H9 (cell line): Measurements from ENCODE around the gene B4GALT1. TPM values are rescaled to one million over a fixed set of nuclear protein-coding genes. Genes with fewer than 3 reads are reported as not detected.

Source experiments
- DNase-seq: peaks from one replicate; pipeline ENCODE4 v3.0.0-alpha.2; 2017
- H2AFZ ChIP-seq: one replicate; pipeline ENCODE4 v1.6.1; 2013; ENCODE audit warnings: mild to moderate bottlenecking, low read length, control low read depth, moderate library complexity
- H2AK5ac ChIP-seq: 2 replicates; pipeline ENCODE4 v1.6.1; 2013; ENCODE audit warnings: low read length, control low read depth, mixed read lengths; ENCODE audit not compliant: insufficient read length
- H2BK120ac ChIP-seq: one replicate; pipeline ENCODE4 v1.6.1; 2013; ENCODE audit warnings: low read depth, mild to moderate bottlenecking, low read length, control low read depth, inconsistent platforms; ENCODE audit not compliant: poor library complexity, severe bottlenecking
- H2BK12ac ChIP-seq: 2 replicates; pipeline ENCODE4 v1.6.1; 2013; ENCODE audit warnings: low read length, control low read depth, mixed read lengths, low read depth; ENCODE audit not compliant: insufficient read length
- H2BK15ac ChIP-seq: 2 replicates; pipeline ENCODE4 v1.6.1; 2013; ENCODE audit warnings: low read depth, low read length, control low read depth
- H2BK20ac ChIP-seq: one replicate; pipeline ENCODE4 v1.6.1; 2013; ENCODE audit warnings: low read depth, mild to moderate bottlenecking, low read length, control low read depth, inconsistent platforms; ENCODE audit not compliant: poor library complexity, severe bottlenecking
- H2BK5ac ChIP-seq: 2 replicates; pipeline ENCODE4 v1.6.1; 2013; ENCODE audit warnings: low read length, control low read depth, mixed read lengths; ENCODE audit not compliant: insufficient read length
- H3K14ac ChIP-seq: 2 replicates; pipeline ENCODE4 v1.6.1; 2013; ENCODE audit warnings: low read length, control low read depth; ENCODE audit not compliant: insufficient read depth
- H3K18ac ChIP-seq: 2 replicates; pipeline ENCODE4 v1.6.1; 2013; ENCODE audit warnings: low read depth, mild to moderate bottlenecking, mixed read lengths, low read length, control low read depth; ENCODE audit not compliant: insufficient read length
- H3K23ac ChIP-seq: 2 replicates; pipeline ENCODE4 v1.6.1; 2013; ENCODE audit warnings: low read length, control low read depth, mixed read lengths, low read depth; ENCODE audit not compliant: insufficient read length
- H3K23me2 ChIP-seq: 2 replicates; pipeline ENCODE4 v1.6.1; 2013; ENCODE audit warnings: low read depth, mild to moderate bottlenecking, mixed read lengths, low read length, control low read depth; ENCODE audit not compliant: insufficient read length, poor library complexity, severe bottlenecking
- H3K27ac ChIP-seq: 2 replicates; pipeline ENCODE4 v1.5.1; 2013; ENCODE audit warnings: low read length, control low read depth, mixed read lengths, low read depth; ENCODE audit not compliant: insufficient read length
- H3K27me3 ChIP-seq: 2 replicates; pipeline ENCODE4 v1.6.1; 2013; ENCODE audit warnings: low read length, control low read depth, inconsistent platforms; ENCODE audit not compliant: insufficient read depth
- H3K4ac ChIP-seq: 2 replicates; pipeline ENCODE4 v1.6.1; 2013; ENCODE audit warnings: low read depth, mild to moderate bottlenecking, control low read depth, inconsistent platforms, low read length, moderate library complexity
- H3K4me1 ChIP-seq: 2 replicates; pipeline ENCODE4 v1.6.1; 2013; ENCODE audit warnings: low read length, control low read depth, inconsistent platforms; ENCODE audit not compliant: insufficient read depth
- H3K4me2 ChIP-seq: 2 replicates; pipeline ENCODE4 v1.6.1; 2013; ENCODE audit warnings: low read length, control low read depth, mixed read lengths; ENCODE audit not compliant: insufficient read length, insufficient read depth
- H3K56ac ChIP-seq: 2 replicates; pipeline ENCODE4 v1.6.1; 2013; ENCODE audit warnings: low read depth, mild to moderate bottlenecking, mixed read lengths, low read length, control low read depth; ENCODE audit not compliant: insufficient read length
- H3K79me1 ChIP-seq: 2 replicates; pipeline ENCODE4 v1.6.1; 2013; ENCODE audit warnings: low read depth, mild to moderate bottlenecking, moderate library complexity, low read length, control low read depth, inconsistent platforms; ENCODE audit not compliant: insufficient read depth, poor library complexity, severe bottlenecking
- H3K79me2 ChIP-seq: 2 replicates; pipeline ENCODE4 v1.6.1; 2013; ENCODE audit warnings: low read length, control low read depth, inconsistent platforms; ENCODE audit not compliant: insufficient read depth
- H3K9ac ChIP-seq: 2 replicates; pipeline ENCODE4 v1.6.1; 2013; ENCODE audit warnings: low read length, control low read depth, mixed read lengths; ENCODE audit not compliant: insufficient read length; ENCODE audit errors: extremely low read depth
- H3K9me3 ChIP-seq: one replicate; pipeline ENCODE4 v1.6.1; 2013; ENCODE audit warnings: low read depth, low read length, inconsistent platforms; ENCODE audit not compliant: control insufficient read depth
- H3T11ph ChIP-seq: one replicate; pipeline ENCODE4 v1.6.1; 2013; ENCODE audit warnings: mild to moderate bottlenecking, low read length, control low read depth, inconsistent platforms
- H4K20me1 ChIP-seq: one replicate; pipeline ENCODE4 v1.6.1; 2013; ENCODE audit not compliant: control insufficient read depth, insufficient read length, insufficient read depth
- H4K5ac ChIP-seq: 2 replicates; pipeline ENCODE4 v1.6.1; 2013; ENCODE audit warnings: low read depth, mild to moderate bottlenecking, mixed read lengths, low read length, control low read depth; ENCODE audit not compliant: insufficient read length
- H4K8ac ChIP-seq: replicated peaks from 2 replicates; pipeline ENCODE4 v1.6.1; 2013; ENCODE audit warnings: low read length, control low read depth, mixed read lengths, low read depth; ENCODE audit not compliant: insufficient read length
- H4K91ac ChIP-seq: 2 replicates; pipeline ENCODE4 v1.6.1; 2013; ENCODE audit warnings: low read depth, mild to moderate bottlenecking, moderate library complexity, mixed read lengths, low read length, control low read depth; ENCODE audit not compliant: insufficient read length
- H3K27ac Mint-ChIP-seq, 3 experiments: 2 replicates in 2 of 3; 3 replicates in 1 of 3; pipeline ENCODE4 v1.8.0; 2020 to 2021; ENCODE audit warnings: mixed read lengths in 3 of 3, mild to moderate bottlenecking in 1 of 3, moderate library complexity in 1 of 3
- H3K27me3 Mint-ChIP-seq: 2 replicates; pipeline ENCODE4 v1.8.0; 2021; ENCODE audit warnings: low read depth, mild to moderate bottlenecking, moderate library complexity, mixed read lengths
- H3K36me3 Mint-ChIP-seq, 3 experiments: 2 replicates in 2 of 3; 3 replicates in 1 of 3; pipeline ENCODE4 v1.8.0; 2020 to 2021; ENCODE audit warnings: low read depth in 3 of 3, mixed read lengths in 3 of 3; ENCODE audit not compliant: insufficient read depth in 1 of 3
- H3K4me1 Mint-ChIP-seq, 2 experiments: 2 replicates each; pipeline ENCODE4 v1.8.0; 2020; ENCODE audit warnings: mixed read lengths in 2 of 2
- H3K4me3 Mint-ChIP-seq, 2 experiments: 2 replicates in 1 of 2; 3 replicates in 1 of 2; pipeline ENCODE4 v1.8.0; 2020 to 2021; ENCODE audit warnings: mild to moderate bottlenecking in 2 of 2, mixed read lengths in 2 of 2, moderate library complexity in 1 of 2
- H3K9me3 Mint-ChIP-seq, 2 experiments: 2 replicates in 1 of 2; 3 replicates in 1 of 2; pipeline ENCODE4 v1.8.0; 2020; ENCODE audit warnings: mild to moderate bottlenecking in 2 of 2, mixed read lengths in 2 of 2, moderate library complexity in 1 of 2
- CTCF ChIP-seq: fragments of 200-600 bp; sonication (generic); conservative IDR thresholded peaks from 3 replicates; pipeline ENCODE4 v1.8.0; 2021; ENCODE audit warnings: antibody characterized with exemption, mild to moderate bottlenecking
- WGBS: extraction: QIAGEN DNeasy Blood & Tissue Kit; methylation state at CpG from one replicate; pipeline ENCODE4 v1.1.7; 2013; ENCODE audit warnings: missing lambda C conversion rate, low lambda C conversion rate, mixed read lengths; ENCODE audit not compliant: insufficient read length; ENCODE audit errors: extremely low coverage; 5-methylcytosine and 5-hydroxymethylcytosine counted together
- total RNA-seq: library from RNA; stranded (reverse); gene quantifications from 2 replicates; pipeline ENCODE4 v1.2.1, GENCODE V29; 2021

B4GALT1 gene
- total RNA-seq, 1 experiment from 2014 or later, result 15.3 TPM

DNA sequence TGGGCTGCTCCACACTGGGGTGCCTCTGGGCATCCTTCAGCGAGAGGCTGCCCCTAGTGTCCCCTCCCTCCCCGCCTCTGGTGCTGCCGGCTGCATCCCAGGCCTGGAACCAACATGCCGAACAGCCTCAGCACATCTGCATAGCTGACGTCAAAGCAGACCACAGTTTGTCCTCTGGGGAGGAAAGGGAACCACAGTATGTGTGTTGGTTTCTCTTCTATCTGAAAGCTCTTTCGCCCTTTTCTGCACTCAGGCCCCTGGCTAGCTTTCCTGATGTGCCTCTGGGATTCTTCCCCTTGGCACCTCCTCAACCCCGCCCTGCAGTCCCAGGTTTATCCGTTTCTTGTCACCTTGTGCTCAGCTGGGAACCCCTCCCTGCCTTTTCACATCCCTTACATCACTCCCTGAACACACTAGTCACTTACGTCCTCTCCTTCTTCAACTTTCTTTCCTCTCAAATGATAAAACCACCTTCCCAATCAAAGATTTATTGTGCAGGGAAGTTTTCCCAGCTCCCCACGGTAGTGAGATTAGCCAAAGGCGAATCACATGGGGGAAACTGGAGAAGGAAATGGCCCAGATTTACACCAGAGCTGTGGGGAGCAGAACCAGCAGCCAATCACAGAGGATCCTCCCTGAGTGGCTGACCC lies 35.5 kb upstream of the B4GALT1 start:
- Histone ChIP-seq H3K9ac (no peak overlapping the region), H3K4me2 (no peak overlapping the region), H4K20me1 (no peaks in the 10 kb centered on the region), H3K4ac (no peak overlapping the region), H4K5ac (no peak overlapping the region), H2BK15ac (no peak overlapping the region), H2BK12ac (no peak overlapping the region), H4K8ac (no peak overlapping the region), H3T11ph (no peak overlapping the region), H4K91ac (no peak overlapping the region), H3K9me3 (no peaks in the 10 kb centered on the region), H3K4me1 (no peaks in the 10 kb centered on the region), H3K79me1 (no peaks in the 10 kb centered on the region), H2BK120ac (no peak overlapping the region), H3K23me2 (no peaks in the 10 kb centered on the region), H3K23ac (no peak overlapping the region), H2BK20ac (no peak overlapping the region), H2BK5ac (no peak overlapping the region), H2AK5ac (no peak overlapping the region), H2AFZ (no peak overlapping the region), H3K79me2 (no peaks in the 10 kb centered on the region), H3K56ac (no peak overlapping the region), H3K14ac (no peak overlapping the region), H3K27me3 (no peaks in the 10 kb centered on the region), H3K27ac (no peak overlapping the region), H3K18ac (no peak overlapping the region)
- H3K27ac Mint-ChIP-seq, result no peak overlapping the region
- DNase-seq, result peak; percentile 43
- peaks cover 16% of the 10 kb centered on the region for H3K27me3 Mint-ChIP-seq
- WGBS, result no CpG with 5 or more reads among the region's 11 CpGs
- no peak for TF ChIP-seq CTCF
- no peak overlapping the region for H3K4me3 Mint-ChIP-seq
- H3K9me3 Mint-ChIP-seq, result no peaks in the 10 kb centered on the region
- no peaks in the 10 kb centered on the region for H3K36me3 Mint-ChIP-seq
- peaks cover 6% of the 10 kb centered on the region in 2 experiments for H3K4me1 Mint-ChIP-seq
